Endothelial cell of umbilical vein (primary cell): Measurements from ENCODE around the gene NDUFS1. TPM values are rescaled to one million over a fixed set of nuclear protein-coding genes. Genes with fewer than 3 reads are reported as not detected.

Source experiments
- BruUV-seq: library from RNA; stranded (reverse); fragments of 400-500 nt; replicated peaks from 2 replicates; lab custom pipeline; 2021; lab: Mats Ljungman, UMichigan
- CTCF ChIA-PET: fragments of 300-600, 350-600 bp; sonication (Branson Sonifier 250); formaldehyde crosslinking; loops from one replicate; lab custom pipeline; 2021; ENCODE audit warnings: antibody characterized with exemption, inconsistent platforms; lab: Charles Lee
- POLR2A ChIA-PET: fragments of 300-600, 350-600 bp; sonication (Branson Sonifier 250); formaldehyde crosslinking; loops from one replicate; lab custom pipeline; 2021; ENCODE audit warnings: antibody characterized with exemption, inconsistent platforms; lab: Charles Lee
- DNase-seq: peaks from one replicate; pipeline ENCODE4 v3.0.0-alpha.2; 2011; ENCODE audit warnings: low read depth, low spot score
- FAIRE-seq: peaks from 2 replicates; lab custom pipeline; 2011; peaks lifted over from hg19 to GRCh38; lab: Jason Lieb, UNC
- H2AFZ ChIP-seq: 2 replicates; pipeline ENCODE4 v1.6.0; 2012; ENCODE audit warnings: low read depth, low read length, control low read depth, inconsistent platforms
- H3K27ac ChIP-seq: 2 replicates; pipeline ENCODE4 v1.5.1; 2011; ENCODE audit warnings: low read depth, mild to moderate bottlenecking, control low read depth, low read length, moderate library complexity; ENCODE audit not compliant: insufficient read depth
- H3K27me3 ChIP-seq, 2 experiments: 2 replicates each; pipeline versions ENCODE4 v1.6.0 to v1.6.1; 2011; ENCODE audit warnings: low read length in 2 of 2, mixed read lengths in 1 of 2; ENCODE audit not compliant: control insufficient read depth in 2 of 2, insufficient read depth in 2 of 2
- H3K36me3 ChIP-seq, 2 experiments: 2 replicates in 1 of 2; 3 replicates in 1 of 2; pipeline ENCODE4 v1.5.1; 2011; ENCODE audit warnings: low read length in 2 of 2, mild to moderate bottlenecking in 1 of 2, moderate library complexity in 1 of 2; ENCODE audit not compliant: control insufficient read depth in 2 of 2, insufficient read depth in 2 of 2; ENCODE audit errors: extremely low read depth in 1 of 2
- H3K4me1 ChIP-seq: 3 replicates; pipeline ENCODE4 v1.5.1; 2011; ENCODE audit warnings: mild to moderate bottlenecking, low read length; ENCODE audit not compliant: control insufficient read depth, insufficient read depth; ENCODE audit errors: extremely low read depth
- H3K4me2 ChIP-seq: 2 replicates; pipeline ENCODE4 v1.6.1; 2011; ENCODE audit warnings: low read length, control low read depth, mixed read lengths; ENCODE audit not compliant: insufficient read depth
- H3K4me3 ChIP-seq, 3 experiments: fragments of 200-600 bp in 1 of 3; sonication (generic), shearing (Covaris generic) in 1 of 3; replicated peaks in 1 of 3; 2 replicates each; pipeline ENCODE4 v1.5.1; 2011 to 2016; ENCODE audit warnings: control low read depth in 3 of 3, low read length in 3 of 3, mild to moderate bottlenecking in 2 of 3, inconsistent platforms in 1 of 3, low read depth in 1 of 3, moderate library complexity in 1 of 3; ENCODE audit not compliant: insufficient read depth in 1 of 3
- H3K79me2 ChIP-seq: 2 replicates; pipeline ENCODE4 v1.6.0; 2012; ENCODE audit warnings: low read length, inconsistent platforms; ENCODE audit not compliant: control insufficient read depth, insufficient read depth
- H3K9ac ChIP-seq: replicated peaks from 2 replicates; pipeline ENCODE3; 2011; ENCODE audit warnings: low read length, control low read depth; ENCODE audit not compliant: insufficient read depth; ENCODE audit errors: extremely low read depth
- H3K9me1 ChIP-seq: replicated peaks from 3 replicates; pipeline ENCODE4 v1.6.0; 2011; ENCODE audit warnings: mild to moderate bottlenecking, low read length; ENCODE audit not compliant: control insufficient read depth, insufficient read depth; ENCODE audit errors: extremely low read depth
- H3K9me3 ChIP-seq: replicated peaks from 2 replicates; pipeline ENCODE4 v1.5.1; 2012; ENCODE audit warnings: low read length, inconsistent platforms; ENCODE audit not compliant: control insufficient read depth, insufficient read depth
- H4K20me1 ChIP-seq: replicated peaks from 2 replicates; pipeline ENCODE3; 2011; ENCODE audit warnings: mild to moderate bottlenecking, low read length; ENCODE audit not compliant: control insufficient read depth, insufficient read depth; ENCODE audit errors: extremely low read depth
- CTCF ChIP-seq, 2 donors: IDR thresholded peaks; 1 replicate in 1 of 2; 2 replicates in 1 of 2; pipeline ENCODE4 v1.5.1; 2011; ENCODE audit warnings: low read length in 2 of 2, mild to moderate bottlenecking in 2 of 2, moderate library complexity in 2 of 2, control low read depth in 1 of 2, inconsistent platforms in 1 of 2, low read depth in 1 of 2; ENCODE audit not compliant: insufficient read depth in 1 of 2; ENCODE audit errors: extremely low read depth in 1 of 2
- EZH2 ChIP-seq: IDR thresholded peaks from 2 replicates; pipeline ENCODE4 v1.6.1; 2012; ENCODE audit warnings: borderline replicate concordance, low read depth, mild to moderate bottlenecking, moderate library complexity, low read length, inconsistent platforms; ENCODE audit not compliant: severe bottlenecking
- FOS ChIP-seq: IDR thresholded peaks from 2 replicates; pipeline ENCODE4 v1.6.1; 2011; ENCODE audit warnings: mild to moderate bottlenecking, low read length, moderate library complexity, borderline replicate concordance; ENCODE audit not compliant: insufficient read depth
- GATA2 ChIP-seq: IDR thresholded peaks from 2 replicates; pipeline ENCODE4 v1.7.0; 2011; ENCODE audit warnings: low read depth, mild to moderate bottlenecking, moderate library complexity, mixed read lengths, low read length; ENCODE audit not compliant: insufficient read length, insufficient read depth
- JUN ChIP-seq: IDR thresholded peaks from 2 replicates; pipeline ENCODE4 v1.6.1; 2011; ENCODE audit warnings: borderline replicate concordance, low read depth; ENCODE audit not compliant: insufficient read length, insufficient read depth
- MYC ChIP-seq: IDR thresholded peaks from one replicate; pipeline ENCODE4 v1.6.1; 2011; ENCODE audit warnings: mild to moderate bottlenecking, low read depth, low read length
- POLR2A ChIP-seq: IDR thresholded peaks from 2 replicates; pipeline ENCODE4 v1.6.1; 2012; ENCODE audit warnings: low read depth, mild to moderate bottlenecking, control low read depth, low read length
- POLR2AphosphoS5 ChIP-seq: IDR thresholded peaks from 2 replicates; pipeline ENCODE4 v1.6.1; 2012; ENCODE audit warnings: low read depth, mild to moderate bottlenecking, control low read depth, low read length, moderate library complexity; ENCODE audit not compliant: insufficient read depth
- dilution Hi-C: fragments of 300-500 bp; cut with MboI; formaldehyde crosslinking; loops from one replicate; pipeline ENCODE4 v1.15.0; 2019; ENCODE audit warnings: low sequenced_read_pairs; ENCODE audit not compliant: extremely low pct_ligation_motif_present
- intact Hi-C: fragments of 100-400 bp; cut with micrococcal nuclease; formaldehyde crosslinking; loops from one replicate; pipeline ENCODE4 v1.10.0; 2022
- polyA plus RNA-seq, 4 experiments: library from polyadenylated mRNA; depleted of rRNA in 3 of 4; stranded (reverse) in 3 of 4; unstranded in 1 of 4; fragments of >200 nt; gene quantifications; 2 replicates each; pipeline versions ENCODE4 v1.2.1 to v1.2.3, GENCODE V29; 2011 to 2012; ENCODE audit warnings: missing spikeins in 1 of 4
- total RNA-seq: library from RNA; stranded (reverse); gene quantifications from 2 replicates; pipeline ENCODE4 v1.2.3, GENCODE V29; 2021
- TF ChIP-seq, protein P1 (sequence below): IDR thresholded peaks from 2 replicates; pipeline ENCODE4 v1.6.1; 2011; ENCODE audit not compliant: insufficient read depth, insufficient read length

Gene NDUFS1
- total and polyA plus RNA-seq, 2 donors (not counting 3 experiments of a cell fraction or from before 2014, with no cell fraction given), result 49.8 to 93.2 TPM

DNA sequence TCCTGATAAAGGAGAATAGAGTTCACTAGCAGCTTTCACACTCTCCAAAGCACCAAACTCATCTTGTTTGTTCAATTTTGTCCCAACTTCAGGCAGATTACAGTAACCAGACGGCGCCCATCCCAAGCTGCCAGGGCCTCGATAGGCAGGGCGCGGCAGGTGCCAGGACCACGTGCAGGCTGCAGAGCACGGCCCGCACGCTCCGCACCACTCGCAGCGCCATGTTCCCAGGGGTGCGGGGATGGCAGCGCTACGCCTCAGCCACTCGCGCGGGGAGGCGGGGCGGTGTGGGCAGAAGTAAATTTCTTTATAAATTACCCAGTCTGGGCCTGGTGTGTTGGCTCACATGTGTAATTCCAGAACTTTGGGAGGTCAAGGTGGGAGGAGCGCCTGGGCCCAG is 43.0 kb downstream of the NDUFS1 start:
- peaks cover 2 to 9% of the 10 kb centered on the region in 2 experiments for H3K36me3 ChIP-seq
- no peaks in the 10 kb centered on the region for H3K9me1 ChIP-seq
- H3K27me3 ChIP-seq, result no peaks in the 10 kb centered on the region
- H2AFZ ChIP-seq, result no peak overlapping the region
- no peak overlapping the region for H3K4me2 ChIP-seq
- no peak for DNase-seq
- CTCF ChIA-PET, result no interaction called here
- H3K79me2 ChIP-seq, result no peaks in the 10 kb centered on the region
- dilution Hi-C loops, result no loop called here
- intact Hi-C loops, result no loop called here
- no peak for FAIRE-seq
- H4K20me1 ChIP-seq, result no peaks in the 10 kb centered on the region
- no peak overlapping the region for H3K4me3 ChIP-seq
- POLR2A ChIA-PET, result no interaction called here
- no peaks in the 10 kb centered on the region for H3K9me3 ChIP-seq
- H3K9ac ChIP-seq, result no peak overlapping the region
- TF ChIP-seq FOS (no peak), GATA2 (no peak), MYC (no peak), POLR2A (no peak), JUN (no peak), CTCF (IDR thresholded peaks at IDR 0.05; ENCODE audit: extremely low read depth in 1 of 2, insufficient read depth in 1 of 2, low read depth in 1 of 2, low read length in 2 of 2) (no peak), POLR2AphosphoS5 (no peak), EZH2 (no peak)
- TF ChIP-seq, protein P1, sequence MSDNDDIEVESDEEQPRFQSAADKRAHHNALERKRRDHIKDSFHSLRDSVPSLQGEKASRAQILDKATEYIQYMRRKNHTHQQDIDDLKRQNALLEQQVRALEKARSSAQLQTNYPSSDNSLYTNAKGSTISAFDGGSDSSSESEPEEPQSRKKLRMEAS, result no peak
- H3K27ac ChIP-seq, result no peak overlapping the region
- no peaks in the 10 kb centered on the region for H3K4me1 ChIP-seq
- BruUV-seq, result no TSS peak
